Neural cell (in vitro differentiated cells): Measurements from ENCODE around the gene SAPCD1. TPM values are rescaled to one million over a fixed set of nuclear protein-coding genes. Genes with fewer than 3 reads are reported as not detected.

ENCODE experiments used
- H2AFZ ChIP-seq: fragments of 200-600, 300-800 bp; sonication (generic), shearing (Covaris generic); 2 replicates; pipeline ENCODE4 v1.6.0; 2014; ENCODE audit warnings: low read depth, mild to moderate bottlenecking, antibody characterized with exemption, low read length, moderate library complexity
- H3F3A ChIP-seq: fragments of 200-600 bp; shearing (Covaris generic); 2 replicates; pipeline ENCODE4 v1.6.1; 2016; ENCODE audit warnings: mild to moderate bottlenecking, moderate library complexity, mixed read lengths, antibody characterized with exemption, low read length; ENCODE audit not compliant: insufficient read depth, poor library complexity, severe bottlenecking
- H3K27ac ChIP-seq: fragments of 200-600, 300-800 bp; sonication (generic), shearing (Covaris generic); 2 replicates; pipeline ENCODE4 v1.5.1; 2014; ENCODE audit warnings: mild to moderate bottlenecking, low read length, moderate library complexity
- H3K27me3 ChIP-seq: fragments of 300-800, 200-600 bp; sonication (generic), shearing (Covaris generic); 2 replicates; pipeline ENCODE4 v1.6.0; 2014; ENCODE audit warnings: mild to moderate bottlenecking, low read depth, low read length, moderate library complexity; ENCODE audit not compliant: insufficient read depth
- H3K36me3 ChIP-seq: fragments of 300-800, 200-600 bp; sonication (generic), shearing (Covaris generic); 2 replicates; pipeline ENCODE4 v1.5.1; 2014; ENCODE audit warnings: mild to moderate bottlenecking, antibody characterized with exemption, low read length, moderate library complexity; ENCODE audit not compliant: insufficient read depth
- H3K4me2 ChIP-seq: fragments of 300-800, 200-600 bp; sonication (generic), shearing (Covaris generic); 2 replicates; pipeline ENCODE4 v1.6.0; 2014; ENCODE audit warnings: mild to moderate bottlenecking, low read length
- H3K4me3 ChIP-seq: fragments of 300-800, 200-600 bp; sonication (generic), shearing (Covaris generic); 2 replicates; pipeline ENCODE4 v1.5.1; 2014; ENCODE audit warnings: mild to moderate bottlenecking, low read length, moderate library complexity
- H3K79me2 ChIP-seq: fragments of 200-600 bp; shearing (Covaris generic); replicated peaks from 2 replicates; pipeline ENCODE4 v1.6.0; 2014; ENCODE audit warnings: mild to moderate bottlenecking, low read length, moderate library complexity; ENCODE audit not compliant: insufficient read depth
- H3K9ac ChIP-seq: fragments of 300-800, 200-600 bp; sonication (generic), shearing (Covaris generic); 2 replicates; pipeline ENCODE4 v1.6.1; 2016; ENCODE audit warnings: mild to moderate bottlenecking, low read length, mixed read lengths
- H3K9me2 ChIP-seq: fragments of 200-600 bp; shearing (Covaris generic); 2 replicates; pipeline ENCODE4 v1.6.1; 2016; ENCODE audit warnings: mild to moderate bottlenecking, low read length, mixed read lengths; ENCODE audit not compliant: insufficient read depth
- H3K9me3 ChIP-seq: fragments of 200-600, 300-800 bp; sonication (generic), shearing (Covaris generic); 2 replicates; pipeline ENCODE4 v1.6.1; 2016; ENCODE audit warnings: mild to moderate bottlenecking, mixed run types, low read length, moderate library complexity, mixed read lengths
- H4K20me1 ChIP-seq: fragments of 200-600 bp; shearing (Covaris generic); 2 replicates; pipeline ENCODE4 v1.6.1; 2016; ENCODE audit warnings: mild to moderate bottlenecking, mixed run types; ENCODE audit not compliant: insufficient read depth
- CTCF ChIP-seq: fragments of 450-650 bp; IDR thresholded peaks from 2 replicates; pipeline ENCODE4 v1.5.1; 2014; ENCODE audit warnings: antibody characterized with exemption, mild to moderate bottlenecking, moderate library complexity; ENCODE audit not compliant: poor library complexity, severe bottlenecking
- EP300 ChIP-seq: fragments of 450-650 bp; conservative IDR thresholded peaks from 2 replicates; pipeline ENCODE4 v1.6.1; 2014; ENCODE audit warnings: antibody characterized with exemption, mild to moderate bottlenecking, moderate library complexity; ENCODE audit not compliant: poor library complexity, severe bottlenecking
- EZH2 ChIP-seq: fragments of 200-600, 300-800 bp; shearing (Covaris generic), sonication (generic); IDR thresholded peaks from 2 replicates; pipeline ENCODE4 v1.6.1; 2014; ENCODE audit warnings: antibody characterized with exemption, low read length, borderline replicate concordance, mild to moderate bottlenecking; ENCODE audit not compliant: insufficient read depth, poor library complexity, severe bottlenecking
- MXI1 ChIP-seq: fragments of 450-650 bp; conservative IDR thresholded peaks from 2 replicates; pipeline ENCODE4 v1.6.1; 2014; ENCODE audit warnings: antibody characterized with exemption, mild to moderate bottlenecking; ENCODE audit not compliant: poor library complexity, severe bottlenecking
- RAD21 ChIP-seq: fragments of 450-650 bp; conservative IDR thresholded peaks from 2 replicates; pipeline ENCODE4 v1.6.1; 2014; ENCODE audit warnings: antibody characterized with exemption, mild to moderate bottlenecking, moderate library complexity
- SMC3 ChIP-seq: fragments of 450-650 bp; conservative IDR thresholded peaks from 2 replicates; pipeline ENCODE4 v1.6.1; 2014; ENCODE audit warnings: antibody characterized with exemption, mild to moderate bottlenecking, moderate library complexity; ENCODE audit not compliant: poor library complexity
- polyA plus RNA-seq: library from polyadenylated mRNA; depleted of rRNA; stranded (reverse); fragments of >200 nt; gene quantifications from 2 replicates; pipeline ENCODE4 v1.2.3, GENCODE V29; 2014
- TF ChIP-seq, protein P1 (sequence below): IDR thresholded peaks from 2 replicates; pipeline ENCODE4 v1.6.1; 2012; ENCODE audit warnings: borderline replicate concordance

SAPCD1 gene
- polyA plus RNA-seq, 1 donor from 2014 or later: not detected

GRCh38 chr6:31765910-31766794, 3.7 kb downstream of the SAPCD1 start:
- no peak for TF ChIP-seq EP300
- TF ChIP-seq SMC3: no peak
- TF ChIP-seq, protein P1, sequence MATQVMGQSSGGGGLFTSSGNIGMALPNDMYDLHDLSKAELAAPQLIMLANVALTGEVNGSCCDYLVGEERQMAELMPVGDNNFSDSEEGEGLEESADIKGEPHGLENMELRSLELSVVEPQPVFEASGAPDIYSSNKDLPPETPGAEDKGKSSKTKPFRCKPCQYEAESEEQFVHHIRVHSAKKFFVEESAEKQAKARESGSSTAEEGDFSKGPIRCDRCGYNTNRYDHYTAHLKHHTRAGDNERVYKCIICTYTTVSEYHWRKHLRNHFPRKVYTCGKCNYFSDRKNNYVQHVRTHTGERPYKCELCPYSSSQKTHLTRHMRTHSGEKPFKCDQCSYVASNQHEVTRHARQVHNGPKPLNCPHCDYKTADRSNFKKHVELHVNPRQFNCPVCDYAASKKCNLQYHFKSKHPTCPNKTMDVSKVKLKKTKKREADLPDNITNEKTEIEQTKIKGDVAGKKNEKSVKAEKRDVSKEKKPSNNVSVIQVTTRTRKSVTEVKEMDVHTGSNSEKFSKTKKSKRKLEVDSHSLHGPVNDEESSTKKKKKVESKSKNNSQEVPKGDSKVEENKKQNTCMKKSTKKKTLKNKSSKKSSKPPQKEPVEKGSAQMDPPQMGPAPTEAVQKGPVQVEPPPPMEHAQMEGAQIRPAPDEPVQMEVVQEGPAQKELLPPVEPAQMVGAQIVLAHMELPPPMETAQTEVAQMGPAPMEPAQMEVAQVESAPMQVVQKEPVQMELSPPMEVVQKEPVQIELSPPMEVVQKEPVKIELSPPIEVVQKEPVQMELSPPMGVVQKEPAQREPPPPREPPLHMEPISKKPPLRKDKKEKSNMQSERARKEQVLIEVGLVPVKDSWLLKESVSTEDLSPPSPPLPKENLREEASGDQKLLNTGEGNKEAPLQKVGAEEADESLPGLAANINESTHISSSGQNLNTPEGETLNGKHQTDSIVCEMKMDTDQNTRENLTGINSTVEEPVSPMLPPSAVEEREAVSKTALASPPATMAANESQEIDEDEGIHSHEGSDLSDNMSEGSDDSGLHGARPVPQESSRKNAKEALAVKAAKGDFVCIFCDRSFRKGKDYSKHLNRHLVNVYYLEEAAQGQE: no peak
- no peak for TF ChIP-seq RAD21
- TF ChIP-seq EZH2: no peak
- H3K9me2 ChIP-seq: no peaks in the 10 kb centered on the region
- no peaks in the 10 kb centered on the region for H3K79me2 ChIP-seq
- no peak overlapping the region for H3K9ac ChIP-seq
- no peaks in the 10 kb centered on the region for H3K9me3 ChIP-seq
- no peak overlapping the region for H3K27ac ChIP-seq
- no peaks in the 10 kb centered on the region for H3K27me3 ChIP-seq
- no peak overlapping the region for H3K4me2 ChIP-seq
- no peaks in the 10 kb centered on the region for H3F3A ChIP-seq
- H2AFZ ChIP-seq: no peak overlapping the region
- H3K4me3 ChIP-seq: no peak overlapping the region
- no peaks in the 10 kb centered on the region for H3K36me3 ChIP-seq
- no peaks in the 10 kb centered on the region for H4K20me1 ChIP-seq

- no peak for TF ChIP-seq MXI1
- no peak for TF ChIP-seq EZH2
- TF ChIP-seq CTCF: no peak
- no peak for TF ChIP-seq SMC3
- no peak overlapping the region for H3K4me2 ChIP-seq
- no peaks in the 10 kb centered on the region for H3K36me3 ChIP-seq
- H3K27ac ChIP-seq: no peak overlapping the region
- H2AFZ ChIP-seq: no peak overlapping the region
- H3K9ac ChIP-seq: no peak overlapping the region
- H3K9me3 ChIP-seq: no peaks in the 10 kb centered on the region
- no peaks in the 10 kb centered on the region for H3K27me3 ChIP-seq
- no peaks in the 10 kb centered on the region for H3F3A ChIP-seq
- no peaks in the 10 kb centered on the region for H3K79me2 ChIP-seq
- no peak overlapping the region for H3K4me3 ChIP-seq
- no peaks in the 10 kb centered on the region for H3K9me2 ChIP-seq
- H4K20me1 ChIP-seq: no peaks in the 10 kb centered on the region
Observed at GRCh38 chr6:31767096-31767645, 4.7 kb downstream of the SAPCD1 start.
